ENCODE results near the gene FGF3.

Gene FGF3

GRCh38 chr11:69807106-69807815 lies 12.0 kb downstream of the FGF3 start:
- no peak for TF ChIP-seq REST (IDR thresholded peaks at IDR 0.05; ENCODE audit: insufficient read depth in 1 of 2, low read depth in 2 of 2, low read length in 2 of 2)
- TF ChIP-seq POLR2AphosphoS5 (IDR thresholded peaks at IDR 0.05; ENCODE audit: low read depth, low read length): no peak

GRCh38 chr11:69804769-69805508 lies 14.3 kb downstream of the FGF3 start:
- TF ChIP-seq POLR2AphosphoS5 (IDR thresholded peaks at IDR 0.05; ENCODE audit: low read depth, low read length): no peak
- TF ChIP-seq FOXP2 (optimal IDR thresholded peaks at IDR 0.05; ENCODE audit: borderline replicate concordance, extremely low read depth, extremely low read length, insufficient read depth): no peak
- TF ChIP-seq TAF1 (IDR thresholded peaks at IDR 0.05; ENCODE audit: borderline replicate concordance, insufficient read depth, low read length): no peak
- TF ChIP-seq REST (IDR thresholded peaks at IDR 0.05; ENCODE audit: insufficient read depth in 1 of 2, low read depth in 2 of 2, low read length in 2 of 2): no peak
- no peak for TF ChIP-seq SIN3A (IDR thresholded peaks at IDR 0.05; ENCODE audit: borderline replicate concordance, insufficient read depth, low read length)

GRCh38 chr11:69803604-69804218 lies 15.5 kb downstream of the FGF3 start:
- TF ChIP-seq POLR2AphosphoS5 (IDR thresholded peaks at IDR 0.05; ENCODE audit: low read depth, low read length) (no peak), FOXP2 (optimal IDR thresholded peaks at IDR 0.05; ENCODE audit: borderline replicate concordance, extremely low read depth, extremely low read length, insufficient read depth) (no peak), REST (IDR thresholded peaks at IDR 0.05; ENCODE audit: insufficient read depth in 1 of 2, low read depth in 2 of 2, low read length in 2 of 2) (no peak), SIN3A (IDR thresholded peaks at IDR 0.05; ENCODE audit: borderline replicate concordance, insufficient read depth, low read length) (no peak), TAF1 (IDR thresholded peaks at IDR 0.05; ENCODE audit: borderline replicate concordance, insufficient read depth, low read length) (no peak)

GRCh38 chr11:69803022-69803421 lies 16.2 kb downstream of the FGF3 start:
- TF ChIP-seq TAF1 (IDR thresholded peaks at IDR 0.05; ENCODE audit: borderline replicate concordance, insufficient read depth, low read length): no peak
- no peak for TF ChIP-seq REST (IDR thresholded peaks at IDR 0.05; ENCODE audit: insufficient read depth in 1 of 2, low read depth in 2 of 2, low read length in 2 of 2)
- TF ChIP-seq POLR2AphosphoS5 (IDR thresholded peaks at IDR 0.05; ENCODE audit: low read depth, low read length): no peak
- no peak for TF ChIP-seq FOXP2 (optimal IDR thresholded peaks at IDR 0.05; ENCODE audit: borderline replicate concordance, extremely low read depth, extremely low read length, insufficient read depth)
- TF ChIP-seq SIN3A (IDR thresholded peaks at IDR 0.05; ENCODE audit: borderline replicate concordance, insufficient read depth, low read length): no peak

Data from PFSK-1 (cell line).